OCI-LY1 (cell line): Measurements from ENCODE around the gene ACKR2.

Experiments
- EZH2 ChIP-seq: fragments of 200-600 bp; sonication (generic), shearing (Covaris generic); IDR thresholded peaks from 2 replicates; pipeline ENCODE4 v1.8.0; 2017; ENCODE audit warnings: borderline replicate concordance, mixed run types, mild to moderate bottlenecking, antibody characterized with exemption, low read length, moderate library complexity, mixed read lengths
- TF ChIP-seq, protein P1 (sequence below): fragments of 200-600 bp; sonication (generic), shearing (Covaris generic); IDR thresholded peaks from 2 replicates; pipeline ENCODE4 v1.5.1; 2017; ENCODE audit warnings: mild to moderate bottlenecking, antibody characterized with exemption, low read length, moderate library complexity, mixed read lengths

DNA sequence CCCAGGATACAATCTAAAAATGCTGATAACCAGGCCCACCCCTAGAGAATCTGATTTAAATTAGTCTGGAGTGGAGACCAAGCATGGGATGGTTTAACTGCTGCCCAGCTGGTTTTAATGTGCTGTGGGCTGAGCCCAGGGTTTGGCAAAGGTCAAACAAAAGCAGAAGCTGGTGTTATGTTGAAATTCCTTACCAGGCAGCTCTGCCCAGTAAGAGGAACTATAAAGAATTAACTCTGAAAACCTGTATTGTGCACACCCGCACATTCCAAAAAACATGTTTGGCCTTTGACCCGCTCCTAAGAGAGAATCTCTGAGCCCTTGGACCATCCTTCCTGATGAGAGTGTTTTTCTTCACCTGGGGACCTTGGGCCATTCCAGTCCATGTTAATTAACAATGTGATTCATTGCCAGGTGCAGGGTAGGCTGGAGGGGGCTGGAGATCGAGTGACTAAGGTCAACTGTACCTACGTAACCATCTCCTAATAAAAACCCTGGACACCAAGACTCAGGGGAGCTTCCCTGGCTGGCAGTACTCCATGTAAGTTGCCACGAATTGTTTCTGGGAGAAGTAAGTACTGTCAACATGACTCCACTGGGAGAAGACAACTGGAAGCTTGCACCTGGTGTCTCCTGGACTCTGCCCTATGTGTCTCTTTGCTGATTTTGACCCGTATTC, 47.1 kb upstream of the ACKR2 start:
- no peak for TF ChIP-seq EZH2
- TF ChIP-seq, protein P1, sequence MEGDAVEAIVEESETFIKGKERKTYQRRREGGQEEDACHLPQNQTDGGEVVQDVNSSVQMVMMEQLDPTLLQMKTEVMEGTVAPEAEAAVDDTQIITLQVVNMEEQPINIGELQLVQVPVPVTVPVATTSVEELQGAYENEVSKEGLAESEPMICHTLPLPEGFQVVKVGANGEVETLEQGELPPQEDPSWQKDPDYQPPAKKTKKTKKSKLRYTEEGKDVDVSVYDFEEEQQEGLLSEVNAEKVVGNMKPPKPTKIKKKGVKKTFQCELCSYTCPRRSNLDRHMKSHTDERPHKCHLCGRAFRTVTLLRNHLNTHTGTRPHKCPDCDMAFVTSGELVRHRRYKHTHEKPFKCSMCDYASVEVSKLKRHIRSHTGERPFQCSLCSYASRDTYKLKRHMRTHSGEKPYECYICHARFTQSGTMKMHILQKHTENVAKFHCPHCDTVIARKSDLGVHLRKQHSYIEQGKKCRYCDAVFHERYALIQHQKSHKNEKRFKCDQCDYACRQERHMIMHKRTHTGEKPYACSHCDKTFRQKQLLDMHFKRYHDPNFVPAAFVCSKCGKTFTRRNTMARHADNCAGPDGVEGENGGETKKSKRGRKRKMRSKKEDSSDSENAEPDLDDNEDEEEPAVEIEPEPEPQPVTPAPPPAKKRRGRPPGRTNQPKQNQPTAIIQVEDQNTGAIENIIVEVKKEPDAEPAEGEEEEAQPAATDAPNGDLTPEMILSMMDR = no peak
